ENCODE measurements around the gene TTC33.
"Not testable (repeated sequence)": the region's sequence is repeated elsewhere in the genome, so short reads cannot be mapped to it uniquely, and the experiment has no call there.

The TTC33 gene

GRCh38 chr5:40787986-40788385, 32.2 kb upstream of the TTC33 start:
- FAIRE-seq: no peak
- no peak for DNase-seq (ENCODE audit: insufficient read length, low spot score)
- no peak for TF ChIP-seq POLR2A (IDR thresholded peaks at IDR 0.05; ENCODE audit: low read depth, low read length)

- not testable (repeated sequence) for FAIRE-seq; DNase-seq (ENCODE audit: insufficient read length, low spot score)
Measured at GRCh38 chr5:40786664-40787063, 30.9 kb upstream of the TTC33 start.

GRCh38 chr5:40784916-40785315, 29.2 kb upstream of the TTC33 start:
- FAIRE-seq: no peak
- no peak for DNase-seq (ENCODE audit: insufficient read length, low spot score)
- no peak for TF ChIP-seq POLR2A (IDR thresholded peaks at IDR 0.05; ENCODE audit: low read depth, low read length)

- FAIRE-seq (no peak), DNase-seq (ENCODE audit: insufficient read length, low spot score) (no peak)
- TF ChIP-seq POLR2A (IDR thresholded peaks at IDR 0.05; ENCODE audit: low read depth, low read length): no peak
Measured at GRCh38 chr5:40784027-40784653, 28.4 kb upstream of the TTC33 start.

- TF ChIP-seq POLR2A (IDR thresholded peaks at IDR 0.05; ENCODE audit: low read depth, low read length): no peak
- FAIRE-seq (peak; percentile 67), DNase-seq (ENCODE audit: insufficient read length, low spot score) (no peak)
Measured at GRCh38 chr5:40781843-40782409, 26.2 kb upstream of the TTC33 start.

GRCh38 chr5:40780858-40781257, 25.1 kb upstream of the TTC33 start:
- TF ChIP-seq POLR2A (IDR thresholded peaks at IDR 0.05; ENCODE audit: low read depth, low read length): no peak
- no peak for FAIRE-seq
- no peak for DNase-seq (ENCODE audit: insufficient read length, low spot score)

- no peak for TF ChIP-seq POLR2A (IDR thresholded peaks at IDR 0.05; ENCODE audit: low read depth, low read length)
- FAIRE-seq: no peak
- DNase-seq (ENCODE audit: insufficient read length, low spot score): no peak
Measured at GRCh38 chr5:40780199-40780598, 24.4 kb upstream of the TTC33 start.

- no peak for TF ChIP-seq POLR2A (IDR thresholded peaks at IDR 0.05; ENCODE audit: low read depth, low read length)
- peak; percentile 11 for FAIRE-seq
Measured at GRCh38 chr5:40779561-40779960, 23.8 kb upstream of the TTC33 start.

GRCh38 chr5:40778133-40778532, 22.4 kb upstream of the TTC33 start:
- FAIRE-seq (no peak), DNase-seq (ENCODE audit: insufficient read length, low spot score) (no peak)
- TF ChIP-seq POLR2A (IDR thresholded peaks at IDR 0.05; ENCODE audit: low read depth, low read length): no peak

More at GRCh38 chr5:40779561-40779960, 23.8 kb upstream of the TTC33 start:
- DNase-seq (ENCODE audit: insufficient read length, low spot score): no peak

GRCh38 chr5:40776658-40776977, 20.9 kb upstream of the TTC33 start:
- TF ChIP-seq POLR2A (IDR thresholded peaks at IDR 0.05; ENCODE audit: low read depth, low read length): no peak
- peak; percentile 65 for FAIRE-seq

GRCh38 chr5:40775846-40776657, 20.3 kb upstream of the TTC33 start:
- TF ChIP-seq POLR2A (IDR thresholded peaks at IDR 0.05; ENCODE audit: low read depth, low read length): no peak
- FAIRE-seq (peak; percentile 82), DNase-seq (ENCODE audit: insufficient read length, low spot score) (no peak)

More at GRCh38 chr5:40776658-40776977, 20.9 kb upstream of the TTC33 start:
- no peak for DNase-seq (ENCODE audit: insufficient read length, low spot score)

GRCh38 chr5:40775085-40775845, 19.5 kb upstream of the TTC33 start:
- FAIRE-seq (peak; percentile 33), DNase-seq (ENCODE audit: insufficient read length, low spot score) (no peak)
- no peak for TF ChIP-seq POLR2A (IDR thresholded peaks at IDR 0.05; ENCODE audit: low read depth, low read length)

- no peak for DNase-seq (ENCODE audit: insufficient read length, low spot score)
- TF ChIP-seq POLR2A (IDR thresholded peaks at IDR 0.05; ENCODE audit: low read depth, low read length): no peak
- FAIRE-seq: peak; percentile 69
Measured at GRCh38 chr5:40774623-40775022, 18.9 kb upstream of the TTC33 start.

- DNase-seq (ENCODE audit: insufficient read length, low spot score): no peak
- no peak for TF ChIP-seq POLR2A (IDR thresholded peaks at IDR 0.05; ENCODE audit: low read depth, low read length)
- no peak for FAIRE-seq
Measured at GRCh38 chr5:40770764-40771163, 15.0 kb upstream of the TTC33 start.

Measured in H54 (cell line).